Dendritic cell treated with granulocyte-macrophage colony-stimulating factor and Interleukin-4, amounts not matched to agents 40 ng/mL and 50 ng/mL, for 4 days (primary cell): ENCODE data around the gene GLP2R.

Experiments used
- H3K27ac Mint-ChIP-seq: one replicate; pipeline ENCODE4 v1.8.0; 2022; ENCODE audit warnings: mild to moderate bottlenecking, mixed read lengths
- H3K27me3 Mint-ChIP-seq: one replicate; pipeline ENCODE4 v1.8.0; 2022; ENCODE audit warnings: mild to moderate bottlenecking, mixed read lengths
- H3K36me3 Mint-ChIP-seq: one replicate; pipeline ENCODE4 v1.8.0; 2022; ENCODE audit warnings: low read depth, mixed read lengths
- H3K4me1 Mint-ChIP-seq: one replicate; pipeline ENCODE4 v1.8.0; 2022; ENCODE audit warnings: low read depth, mixed read lengths
- H3K4me3 Mint-ChIP-seq: one replicate; pipeline ENCODE4 v1.8.0; 2022; ENCODE audit warnings: mild to moderate bottlenecking, moderate library complexity, mixed read lengths
- H3K9me3 Mint-ChIP-seq: one replicate; pipeline ENCODE4 v1.8.0; 2022; ENCODE audit warnings: mixed read lengths
- intact Hi-C: fragments of 100-400 bp; cut with micrococcal nuclease; formaldehyde crosslinking; loops from one replicate; pipeline ENCODE4 v1.15.0; 2022

GLP2R gene

GRCh38 chr17:9802697-9803096, 23.0 kb upstream of the GLP2R start:
- no peaks in the 10 kb centered on the region for H3K4me1 Mint-ChIP-seq
- H3K27ac Mint-ChIP-seq = no peak overlapping the region
- intact Hi-C loops = no loop called here

GRCh38 chr17:9805769-9806168, 20.0 kb upstream of the GLP2R start:
- intact Hi-C loops = no loop called here
- H3K27me3 Mint-ChIP-seq = peaks cover 8% of the 10 kb centered on the region
- H3K9me3 Mint-ChIP-seq = no peaks in the 10 kb centered on the region
- H3K4me1 Mint-ChIP-seq = no peaks in the 10 kb centered on the region
- no peaks in the 10 kb centered on the region for H3K36me3 Mint-ChIP-seq
- H3K4me3 Mint-ChIP-seq = no peak overlapping the region
- no peak overlapping the region for H3K27ac Mint-ChIP-seq

More at GRCh38 chr17:9802697-9803096, 23.0 kb upstream of the GLP2R start:
- no peak overlapping the region for H3K4me3 Mint-ChIP-seq
- H3K36me3 Mint-ChIP-seq = no peaks in the 10 kb centered on the region
- peaks cover 11% of the 10 kb centered on the region for H3K27me3 Mint-ChIP-seq
- no peaks in the 10 kb centered on the region for H3K9me3 Mint-ChIP-seq

- H3K9me3 Mint-ChIP-seq = no peaks in the 10 kb centered on the region
- intact Hi-C loops = no loop called here
- no peak overlapping the region for H3K4me3 Mint-ChIP-seq
- H3K4me1 Mint-ChIP-seq = no peaks in the 10 kb centered on the region
- H3K27me3 Mint-ChIP-seq = peaks cover 8% of the 10 kb centered on the region
- no peaks in the 10 kb centered on the region for H3K36me3 Mint-ChIP-seq
- no peak overlapping the region for H3K27ac Mint-ChIP-seq
Measured at GRCh38 chr17:9806699-9807098, 19.0 kb upstream of the GLP2R start.

- Mint-ChIP-seq H3K4me3 (no peak overlapping the region), H3K36me3 (no peaks in the 10 kb centered on the region), H3K9me3 (no peaks in the 10 kb centered on the region), H3K4me1 (no peaks in the 10 kb centered on the region), H3K27ac (no peak overlapping the region), H3K27me3 (peaks cover 1% of the 10 kb centered on the region)
- intact Hi-C loops = no loop called here
Measured at GRCh38 chr17:9809409-9809808, 16.3 kb upstream of the GLP2R start.

GRCh38 chr17:9810100-9810949, 15.4 kb upstream of the GLP2R start:
- intact Hi-C loops = no loop called here
- no peaks in the 10 kb centered on the region for H3K36me3 Mint-ChIP-seq
- H3K4me1 Mint-ChIP-seq = no peaks in the 10 kb centered on the region
- no peaks in the 10 kb centered on the region for H3K9me3 Mint-ChIP-seq
- H3K27ac Mint-ChIP-seq = no peak overlapping the region
- H3K27me3 Mint-ChIP-seq = peaks cover 1% of the 10 kb centered on the region
- H3K4me3 Mint-ChIP-seq = no peak overlapping the region

GRCh38 chr17:9811086-9811485, 14.6 kb upstream of the GLP2R start:
- peaks cover 1% of the 10 kb centered on the region for H3K27me3 Mint-ChIP-seq
- intact Hi-C loops = no loop called here
- no peaks in the 10 kb centered on the region for H3K9me3 Mint-ChIP-seq
- no peak overlapping the region for H3K27ac Mint-ChIP-seq
- H3K4me1 Mint-ChIP-seq = no peaks in the 10 kb centered on the region
- H3K36me3 Mint-ChIP-seq = no peaks in the 10 kb centered on the region
- no peak overlapping the region for H3K4me3 Mint-ChIP-seq

GRCh38 chr17:9811537-9811936, 14.2 kb upstream of the GLP2R start:
- no peak overlapping the region for H3K27ac Mint-ChIP-seq
- intact Hi-C loops = no loop called here
- no peaks in the 10 kb centered on the region for H3K36me3 Mint-ChIP-seq

GRCh38 chr17:9813166-9813565, 12.6 kb upstream of the GLP2R start:
- Mint-ChIP-seq H3K27me3 (no peaks in the 10 kb centered on the region), H3K9me3 (no peaks in the 10 kb centered on the region), H3K4me3 (no peak overlapping the region), H3K27ac (no peak overlapping the region), H3K36me3 (no peaks in the 10 kb centered on the region), H3K4me1 (no peaks in the 10 kb centered on the region)
- intact Hi-C loops = no loop called here

More at GRCh38 chr17:9811537-9811936, 14.2 kb upstream of the GLP2R start:
- H3K9me3 Mint-ChIP-seq = no peaks in the 10 kb centered on the region
- H3K4me3 Mint-ChIP-seq = no peak overlapping the region
- peaks cover under 1% of the 10 kb centered on the region for H3K27me3 Mint-ChIP-seq
- no peaks in the 10 kb centered on the region for H3K4me1 Mint-ChIP-seq

GRCh38 chr17:9814337-9814945, 11.3 kb upstream of the GLP2R start:
- Mint-ChIP-seq H3K27ac (no peak overlapping the region), H3K4me3 (no peak overlapping the region), H3K27me3 (no peaks in the 10 kb centered on the region), H3K36me3 (no peaks in the 10 kb centered on the region), H3K9me3 (no peaks in the 10 kb centered on the region), H3K4me1 (no peaks in the 10 kb centered on the region)
- intact Hi-C loops = no loop called here

- H3K27me3 Mint-ChIP-seq = no peaks in the 10 kb centered on the region
- H3K9me3 Mint-ChIP-seq = no peaks in the 10 kb centered on the region
- no peaks in the 10 kb centered on the region for H3K4me1 Mint-ChIP-seq
- no peaks in the 10 kb centered on the region for H3K36me3 Mint-ChIP-seq
- intact Hi-C loops = no loop called here
- H3K4me3 Mint-ChIP-seq = no peak overlapping the region
- no peak overlapping the region for H3K27ac Mint-ChIP-seq
Measured at GRCh38 chr17:9816472-9816871, 9.3 kb upstream of the GLP2R start.

- Mint-ChIP-seq H3K27ac (no peak overlapping the region), H3K4me3 (no peak overlapping the region), H3K36me3 (no peaks in the 10 kb centered on the region), H3K9me3 (no peaks in the 10 kb centered on the region), H3K27me3 (no peaks in the 10 kb centered on the region), H3K4me1 (no peaks in the 10 kb centered on the region)
- intact Hi-C loops = no loop called here
Measured at GRCh38 chr17:9817086-9817485, 8.6 kb upstream of the GLP2R start.

GRCh38 chr17:9818760-9819159, 7.0 kb upstream of the GLP2R start:
- intact Hi-C loops = no loop called here
- H3K4me1 Mint-ChIP-seq = no peaks in the 10 kb centered on the region
- no peak overlapping the region for H3K27ac Mint-ChIP-seq
- H3K9me3 Mint-ChIP-seq = no peaks in the 10 kb centered on the region
- no peaks in the 10 kb centered on the region for H3K36me3 Mint-ChIP-seq
- no peak overlapping the region for H3K4me3 Mint-ChIP-seq
- no peaks in the 10 kb centered on the region for H3K27me3 Mint-ChIP-seq

GRCh38 chr17:9820448-9820847, 5.3 kb upstream of the GLP2R start:
- H3K27ac Mint-ChIP-seq = no peak overlapping the region
- no peaks in the 10 kb centered on the region for H3K9me3 Mint-ChIP-seq
- no peak overlapping the region for H3K4me3 Mint-ChIP-seq
- H3K4me1 Mint-ChIP-seq = no peaks in the 10 kb centered on the region
- intact Hi-C loops = no loop called here
- H3K27me3 Mint-ChIP-seq = no peaks in the 10 kb centered on the region
- no peaks in the 10 kb centered on the region for H3K36me3 Mint-ChIP-seq

- Mint-ChIP-seq H3K4me3 (no peak within 1 kb of the TSS), H3K36me3 (no peaks in the 10 kb centered on the region), H3K27ac (no peak within 1 kb of the TSS), H3K4me1 (no peaks in the 10 kb centered on the region), H3K9me3 (no peaks in the 10 kb centered on the region), H3K27me3 (peaks cover 5% of the 10 kb centered on the region)
- intact Hi-C loops = no loop called here
Measured at GRCh38 chr17:9821921-9822320, 3.8 kb upstream of the GLP2R start, which contains the start of gene GSG1L2. TSS of gene GSG1L2 (minus strand) at chr17:9822079. CDS start at chr17:9822071, 8 bp downstream.
